IPS DF 6.9 (cell line): ENCODE results near the gene CRYBA1.

Experiments
- DNase-seq: peaks from one replicate; pipeline ENCODE4 v3.0.0-alpha.2; 2013; ENCODE audit warnings: low read depth, low spot score
- H3K27ac ChIP-seq: one replicate; pipeline ENCODE4 v1.5.1; 2013; ENCODE audit warnings: low read length, control low read depth
- H3K27me3 ChIP-seq: 2 replicates; pipeline ENCODE4 v1.6.1; 2013; ENCODE audit warnings: mild to moderate bottlenecking, low read length; ENCODE audit not compliant: control insufficient read depth, insufficient read depth
- H3K36me3 ChIP-seq: 2 replicates; pipeline ENCODE4 v1.6.1; 2013; ENCODE audit warnings: low read length; ENCODE audit not compliant: control insufficient read depth, insufficient read depth
- H3K4me1 ChIP-seq: 2 replicates; pipeline ENCODE4 v1.6.1; 2013; ENCODE audit warnings: low read length; ENCODE audit not compliant: control insufficient read depth, insufficient read depth
- H3K4me3 ChIP-seq: 2 replicates; pipeline ENCODE4 v1.5.1; 2013; ENCODE audit warnings: mild to moderate bottlenecking, low read length
- H3K9me3 ChIP-seq: 2 replicates; pipeline ENCODE4 v1.6.1; 2013; ENCODE audit warnings: low read length, inconsistent platforms; ENCODE audit not compliant: control insufficient read depth, insufficient read depth
- WGBS: extraction: QIAGEN DNeasy Blood & Tissue Kit; methylation state at CpG from one replicate; pipeline ENCODE4 v1.1.7; 2013; ENCODE audit warnings: mixed read lengths, missing lambda C conversion rate; ENCODE audit not compliant: insufficient read length, insufficient coverage; 5-methylcytosine and 5-hydroxymethylcytosine counted together

CRYBA1 gene

GRCh38 chr17:29235904-29236303, 10.8 kb upstream of the CRYBA1 start:
- H3K4me1 ChIP-seq: no peaks in the 10 kb centered on the region; the same call in 1 of the 2 replicates
- H3K9me3 ChIP-seq: no peaks in the 10 kb centered on the region
- no peak overlapping the region for H3K27ac ChIP-seq
- no peak overlapping the region for H3K4me3 ChIP-seq
- no peaks in the 10 kb centered on the region for H3K36me3 ChIP-seq
- no CpG with 5 or more reads among the region's 3 CpGs for WGBS
- DNase-seq: no peak
- H3K27me3 ChIP-seq: no peaks in the 10 kb centered on the region

- Histone ChIP-seq H3K27me3 (no peaks in the 10 kb centered on the region), H3K27ac (no peak overlapping the region)
- no peak for DNase-seq
These were observed 9.1 kb upstream of the CRYBA1 start for GRCh38 chr17:29237476-29238132.

GRCh38 chr17:29238133-29238850, 8.4 kb upstream of the CRYBA1 start:
- H3K36me3 ChIP-seq: no peaks in the 10 kb centered on the region
- H3K27ac ChIP-seq: no peak overlapping the region
- no peak overlapping the region for H3K4me3 ChIP-seq
- WGBS: no CpG with 5 or more reads among the region's 8 CpGs
- DNase-seq: no peak
- peaks cover 4% of the 10 kb centered on the region for H3K4me1 ChIP-seq
- no peaks in the 10 kb centered on the region for H3K9me3 ChIP-seq
- H3K27me3 ChIP-seq: no peaks in the 10 kb centered on the region

More at GRCh38 chr17:29237476-29238132, 9.1 kb upstream of the CRYBA1 start:
- no CpG with 5 or more reads among the region's 3 CpGs for WGBS
- Histone ChIP-seq H3K9me3 (no peaks in the 10 kb centered on the region), H3K36me3 (no peaks in the 10 kb centered on the region), H3K4me1 (peaks cover 4% of the 10 kb centered on the region), H3K4me3 (no peak overlapping the region)

GRCh38 chr17:29240477-29240876, 6.2 kb upstream of the CRYBA1 start:
- H3K4me3 ChIP-seq: no peak overlapping the region

GRCh38 chr17:29240968-29241963, 5.4 kb upstream of the CRYBA1 start:
- Histone ChIP-seq H3K9me3 (no peaks in the 10 kb centered on the region), H3K27me3 (no peaks in the 10 kb centered on the region), H3K4me3 (no peak overlapping the region), H3K27ac (no peak overlapping the region), H3K4me1 (peaks cover 4% of the 10 kb centered on the region), H3K36me3 (no peaks in the 10 kb centered on the region)
- WGBS: no CpG with 5 or more reads among the region's 9 CpGs
- peak; percentile 27 for DNase-seq

More at GRCh38 chr17:29240477-29240876, 6.2 kb upstream of the CRYBA1 start:
- no peaks in the 10 kb centered on the region for H3K36me3 ChIP-seq
- H3K9me3 ChIP-seq: no peaks in the 10 kb centered on the region
- WGBS: no CpG with 5 or more reads among the region's 2 CpGs
- H3K27ac ChIP-seq: no peak overlapping the region
- H3K4me1 ChIP-seq: peaks cover 4% of the 10 kb centered on the region
- DNase-seq: no peak
- no peaks in the 10 kb centered on the region for H3K27me3 ChIP-seq

GRCh38 chr17:29242051-29242450, 4.6 kb upstream of the CRYBA1 start:
- peaks cover 4% of the 10 kb centered on the region for H3K4me1 ChIP-seq
- H3K36me3 ChIP-seq: no peaks in the 10 kb centered on the region
- no peak for DNase-seq
- H3K27ac ChIP-seq: no peak overlapping the region
- no peak overlapping the region for H3K4me3 ChIP-seq
- no peaks in the 10 kb centered on the region for H3K9me3 ChIP-seq
- no CpG with 5 or more reads among the region's 1 CpG for WGBS
- no peaks in the 10 kb centered on the region for H3K27me3 ChIP-seq

- no peak overlapping the region for H3K27ac ChIP-seq
- no peak for DNase-seq
- no peaks in the 10 kb centered on the region for H3K27me3 ChIP-seq
- H3K9me3 ChIP-seq: no peaks in the 10 kb centered on the region
- peaks cover 4% of the 10 kb centered on the region for H3K4me1 ChIP-seq
- WGBS: no CpG with 5 or more reads among the region's 6 CpGs
- no peak overlapping the region for H3K4me3 ChIP-seq
- H3K36me3 ChIP-seq: no peaks in the 10 kb centered on the region
These were observed 3.9 kb upstream of the CRYBA1 start for GRCh38 chr17:29242790-29243189.

- Histone ChIP-seq H3K9me3 (no peaks in the 10 kb centered on the region), H3K27ac (no peak overlapping the region), H3K27me3 (no peaks in the 10 kb centered on the region), H3K4me1 (peaks cover 4% of the 10 kb centered on the region), H3K36me3 (no peaks in the 10 kb centered on the region), H3K4me3 (no peak overlapping the region)
- DNase-seq: no peak
- no CpG with 5 or more reads among the region's 4 CpGs for WGBS
These were observed 2.9 kb upstream of the CRYBA1 start for GRCh38 chr17:29243792-29244191.

- no peaks in the 10 kb centered on the region for H3K27me3 ChIP-seq
- H3K9me3 ChIP-seq: no peaks in the 10 kb centered on the region
- peaks cover 4% of the 10 kb centered on the region for H3K4me1 ChIP-seq
- no CpG with 5 or more reads among the region's 6 CpGs for WGBS
- H3K27ac ChIP-seq: no peak overlapping the region
- no peak for DNase-seq
- no peaks in the 10 kb centered on the region for H3K36me3 ChIP-seq
- no peak overlapping the region for H3K4me3 ChIP-seq
These were observed 1.3 kb upstream of the CRYBA1 start for GRCh38 chr17:29245401-29245800.

- WGBS: 100% methylated on average over 1 of the region's 2 CpGs
- no peak overlapping the region for H3K27ac ChIP-seq
- no peak for DNase-seq
- no peaks in the 10 kb centered on the region for H3K27me3 ChIP-seq
- no peak overlapping the region for H3K4me3 ChIP-seq
- no peaks in the 10 kb centered on the region for H3K9me3 ChIP-seq
- H3K36me3 ChIP-seq: no peaks in the 10 kb centered on the region
- no peaks in the 10 kb centered on the region for H3K4me1 ChIP-seq
These were observed 560 bp downstream of the CRYBA1 start for GRCh38 chr17:29247219-29247618.
